ENCODE results near the gene TMEM89.

DNA sequence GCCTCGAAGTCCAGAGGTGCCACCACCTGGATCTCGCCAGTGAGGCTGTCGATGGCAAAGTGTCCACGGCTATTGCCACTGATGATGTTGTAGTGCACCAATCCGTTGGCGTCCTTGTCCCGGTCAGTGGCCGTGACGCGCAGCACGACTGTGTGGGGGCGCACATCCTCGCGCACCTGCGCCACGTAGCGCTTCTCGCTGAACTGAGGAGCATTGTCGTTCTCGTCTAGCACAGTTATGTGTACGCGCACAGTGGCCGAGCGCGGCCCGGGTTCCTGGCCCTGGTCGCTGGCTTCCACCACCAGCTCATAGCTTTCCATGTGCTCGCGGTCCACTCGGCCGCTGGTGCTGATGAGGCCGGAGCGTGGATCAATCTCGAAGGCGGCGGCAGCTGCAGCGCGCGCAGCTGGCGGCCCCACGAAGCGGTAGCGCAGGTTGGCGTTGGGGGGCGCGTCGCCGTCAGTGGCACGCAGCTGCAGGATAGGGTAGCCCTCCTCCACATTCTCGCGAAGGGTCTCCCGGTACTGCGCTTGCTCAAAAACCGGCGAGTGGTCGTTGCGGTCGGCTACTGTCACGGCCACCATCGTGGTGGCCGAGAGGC lies 39.3 kb upstream of the TMEM89 start:
- TF ChIP-seq POLR2AphosphoS5 (IDR thresholded peaks at IDR 0.05; ENCODE audit: low read depth, low read length) (no peak), POLR2A (IDR thresholded peaks at IDR 0.05; ENCODE audit: low read depth, low read length) (no peak)

All from GM12892 (cell line).